GM18909 (cell line): Measurements from ENCODE around the gene TNFSF13.
"Not testable (repeated sequence)": the region's sequence is repeated elsewhere in the genome, so short reads cannot be mapped to it uniquely, and the experiment has no call there.

Source experiments
- ATAC-seq: cut with Tn5 transposase; IDR thresholded peaks from one replicate; pipeline ENCODE4 v1.9.1; 2021; ENCODE audit warnings: mild to moderate bottlenecking; ENCODE audit not compliant: unreplicated experiment, poor library complexity

Gene TNFSF13

DNA sequence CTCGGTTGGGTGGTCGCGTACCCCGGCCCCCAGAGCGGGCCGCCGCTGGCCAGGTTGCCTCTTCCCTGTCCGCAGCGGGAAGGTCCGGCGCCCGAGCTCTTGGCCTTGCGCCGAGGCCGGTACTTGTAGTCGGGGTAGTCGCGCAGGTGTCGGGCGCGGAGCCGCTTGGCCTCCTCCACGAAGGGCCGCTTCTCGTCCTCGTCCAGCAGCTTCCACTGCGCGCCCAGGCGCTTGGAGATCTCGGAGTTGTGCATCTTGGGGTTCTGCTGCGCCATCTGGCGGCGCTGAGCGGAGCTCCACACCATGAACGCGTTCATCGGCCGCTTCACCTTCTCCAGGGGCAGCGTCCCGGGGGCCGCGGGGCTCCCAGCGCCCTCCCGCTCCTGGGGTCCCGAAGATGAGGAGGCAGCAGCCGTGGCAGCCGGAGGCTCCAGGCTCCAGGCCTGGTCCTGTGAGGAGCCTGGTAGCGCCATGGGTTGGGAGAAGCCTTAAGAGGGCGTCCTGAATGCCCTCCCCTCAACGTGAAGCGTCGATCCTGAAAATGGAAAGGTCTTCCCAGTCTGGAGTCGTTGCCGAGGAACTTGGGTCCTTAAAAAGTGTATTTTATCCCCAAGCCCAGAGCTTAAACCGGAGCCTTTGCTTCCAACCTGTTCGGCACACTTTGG lies 30.8 kb downstream of the TNFSF13 start:
- no peak for ATAC-seq

DNA sequence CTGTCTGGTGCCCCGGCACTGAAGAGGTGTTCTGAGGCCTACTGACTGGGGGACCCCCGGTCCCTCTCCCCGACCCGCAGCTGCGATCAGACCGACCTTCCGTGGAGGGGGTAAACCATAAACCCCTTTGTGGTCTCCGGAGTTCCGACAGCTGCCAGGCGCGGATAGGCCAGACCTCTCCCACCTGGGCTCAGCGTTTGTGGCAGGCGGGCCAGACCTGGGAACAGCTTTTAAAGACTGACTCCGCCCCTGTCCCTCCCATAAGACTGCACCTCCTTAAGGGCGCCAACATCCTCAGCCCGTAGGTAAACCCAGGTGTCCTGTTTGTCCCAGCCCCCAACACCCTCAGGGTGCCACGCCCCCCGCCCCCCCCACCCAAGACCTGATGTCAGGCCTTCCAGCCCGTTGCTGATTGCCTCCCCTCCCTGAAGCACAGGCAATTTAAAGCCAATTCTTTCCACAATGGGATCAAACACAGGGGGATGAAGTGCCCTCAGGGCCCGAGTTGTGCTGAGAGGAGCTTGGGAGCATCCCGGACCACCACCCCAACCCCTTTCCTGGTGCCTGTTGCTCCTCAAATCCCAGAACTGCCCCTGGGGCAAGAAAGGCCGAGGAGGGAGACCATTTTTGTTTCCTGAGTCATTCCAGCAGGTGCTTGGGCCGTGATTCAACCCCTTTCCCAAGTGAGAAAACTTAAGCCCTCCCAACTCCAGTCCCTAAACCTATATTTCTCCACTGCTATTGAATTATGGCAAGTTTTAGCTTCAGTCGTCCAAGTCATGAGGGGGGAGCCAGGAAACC lies 31.5 kb downstream of the TNFSF13 start, which contains the start of gene SOX15:
SOX15 (minus strand) TSS at position 204 of the 801 bp plus-strand sequence. CDS start 418 bp downstream, outside the sequence.
- no peak for ATAC-seq

DNA sequence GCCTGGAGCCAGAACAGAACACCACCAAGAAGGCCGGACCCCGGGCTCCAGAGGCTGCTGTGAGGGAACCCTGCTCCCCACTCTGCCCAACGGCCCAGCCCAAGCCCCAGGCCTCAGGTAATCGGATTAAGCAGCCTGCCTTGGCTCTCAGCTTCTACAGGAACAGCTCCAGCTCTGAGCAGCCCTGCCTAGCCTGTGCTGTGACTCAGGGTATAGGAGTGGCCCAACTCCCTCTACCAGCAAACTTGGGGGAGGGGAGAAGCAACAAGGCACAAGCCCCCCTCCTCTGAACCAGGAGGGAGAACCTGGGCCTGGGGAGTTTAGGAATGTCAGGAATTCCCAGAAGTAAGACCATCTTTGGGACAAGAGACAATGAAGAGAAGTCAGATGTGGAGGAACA lies 32.2 kb downstream of the TNFSF13 start:
- no peak for ATAC-seq

DNA sequence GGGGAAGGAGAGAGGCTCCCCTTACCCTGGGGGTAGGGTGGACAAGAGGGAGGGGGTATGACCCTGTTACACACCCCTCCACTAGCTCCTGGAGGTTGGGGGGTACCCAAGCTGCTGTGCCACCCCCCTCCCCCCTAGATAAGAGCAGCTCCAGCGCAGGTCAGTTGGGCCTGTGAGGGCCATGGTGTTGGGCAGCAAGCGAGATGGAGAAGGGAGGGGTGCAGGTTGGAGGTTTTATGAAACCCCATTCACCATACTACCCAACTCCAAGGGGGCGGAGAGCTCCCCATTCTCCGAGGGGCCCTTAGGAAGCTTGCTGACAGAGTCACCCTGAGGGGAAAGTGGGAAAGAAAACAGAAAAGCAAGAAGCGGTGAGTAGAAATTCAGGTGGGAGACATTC lies 33.0 kb downstream of the TNFSF13 start:
- ATAC-seq = no peak

DNA sequence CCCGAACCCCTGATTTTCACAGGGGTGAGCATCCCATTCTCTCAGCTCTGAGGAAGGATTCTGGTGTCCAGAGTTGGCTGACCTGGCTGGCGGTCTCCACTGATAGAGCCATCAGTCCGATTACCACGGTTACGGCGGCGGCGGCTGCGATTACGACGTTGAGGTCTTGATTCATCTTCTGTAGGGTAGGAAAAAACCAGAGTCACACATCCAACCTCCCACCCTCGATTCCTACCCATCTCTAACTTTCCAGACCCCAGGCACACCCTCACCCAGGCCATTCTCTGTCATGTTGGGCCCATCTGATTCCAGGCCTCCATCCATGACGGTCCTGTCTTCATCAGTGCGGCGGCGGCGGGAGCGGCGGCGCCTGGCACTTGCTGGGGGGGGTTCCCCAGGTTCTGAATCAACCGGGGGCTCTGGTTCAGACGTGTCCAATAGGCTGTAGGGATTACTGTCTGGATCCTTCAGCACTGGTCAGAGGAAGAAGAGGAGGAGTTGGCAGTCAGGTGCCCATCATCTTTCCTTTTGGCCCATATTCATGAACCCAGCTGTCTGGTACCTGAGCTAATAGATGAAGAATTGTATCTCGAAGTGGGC lies 34.0 kb downstream of the TNFSF13 start:
- no peak for ATAC-seq

DNA sequence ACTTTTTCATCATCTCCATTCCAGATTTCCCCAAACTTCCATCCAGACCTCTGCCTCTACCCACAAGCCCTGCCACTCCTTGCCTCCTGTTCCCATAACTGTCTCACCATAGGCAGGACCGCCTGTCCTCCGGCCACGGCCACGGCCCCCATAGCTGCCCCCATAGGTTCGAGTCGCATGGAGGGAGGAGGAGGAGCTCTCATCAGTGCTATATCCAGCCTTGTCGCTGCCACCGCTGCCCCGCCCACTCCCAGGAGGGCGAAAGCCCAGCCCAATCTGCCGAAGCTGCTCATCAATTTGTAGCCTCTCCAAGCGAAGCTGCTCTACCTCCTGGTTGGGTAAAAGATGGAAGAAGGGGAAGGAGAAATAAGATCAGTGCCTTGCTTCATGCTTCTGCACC lies 34.7 kb downstream of the TNFSF13 start:
- no peak for ATAC-seq

DNA sequence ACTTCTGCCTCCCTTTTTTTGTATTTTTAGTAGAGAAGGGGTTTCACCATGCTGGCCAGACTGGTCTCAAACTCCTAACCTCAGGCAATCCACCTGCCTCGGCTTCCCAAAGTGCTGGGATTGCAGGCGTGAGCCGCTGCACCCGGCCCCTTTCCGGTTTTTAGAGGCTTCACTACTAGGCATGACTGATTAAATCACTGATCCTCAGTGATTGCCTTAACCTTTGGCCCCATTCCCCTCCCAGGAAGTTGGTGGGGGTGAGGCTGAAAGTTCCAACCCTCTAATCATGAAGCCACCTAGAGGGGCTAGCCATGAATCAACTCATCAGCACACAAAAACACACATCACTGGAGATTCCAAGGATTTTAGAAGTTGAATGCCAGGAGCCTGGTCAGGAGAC lies 39.0 kb downstream of the TNFSF13 start:
- ATAC-seq = not testable (repeated sequence)

DNA sequence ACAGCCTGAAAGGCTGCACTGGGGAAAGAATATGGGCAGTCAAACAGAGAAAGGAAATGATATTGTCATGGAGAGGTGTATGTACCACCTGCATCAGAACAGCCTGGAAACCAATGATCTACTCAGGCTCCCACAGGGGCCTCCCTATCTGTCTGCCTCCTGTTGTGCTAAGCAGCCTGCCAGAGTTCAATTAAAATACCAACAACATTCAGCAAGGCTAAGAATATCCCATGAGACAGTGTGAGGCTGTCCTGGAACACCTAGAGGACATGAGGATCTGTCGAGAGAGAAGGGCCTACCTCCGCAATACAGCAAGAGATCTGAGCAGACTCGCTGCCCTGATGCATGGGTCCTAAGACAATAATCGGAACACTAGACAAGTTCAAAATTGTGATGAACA lies 47.7 kb downstream of the TNFSF13 start:
- ATAC-seq = no peak

DNA sequence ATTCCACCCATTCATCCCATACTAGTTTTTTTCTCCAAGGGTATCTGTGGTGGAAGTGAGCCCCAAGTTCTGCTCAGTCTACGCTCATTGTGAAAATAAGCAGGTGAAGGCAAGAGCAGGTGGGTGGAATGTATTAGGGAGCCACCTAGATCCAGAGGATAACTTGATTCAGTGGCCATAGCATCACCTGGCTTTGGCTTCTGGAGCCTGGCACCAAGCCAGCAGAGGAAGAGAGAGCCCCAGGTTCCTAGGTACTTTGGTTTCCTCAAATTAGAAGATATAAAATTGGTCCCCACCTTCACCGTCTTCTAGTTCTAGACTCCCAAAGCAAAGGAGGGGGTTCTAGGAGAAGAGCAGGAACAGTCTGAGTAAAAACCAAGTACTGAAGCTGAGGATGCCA lies 52.1 kb downstream of the TNFSF13 start:
- no peak for ATAC-seq
